K562 (cell line): Measurements from ENCODE around the gene VSIG4. TPM values are rescaled to one million over a fixed set of nuclear protein-coding genes. Genes with fewer than 3 reads are reported as not detected.
A peak's percentile ranks its signal among the peaks of the same experiment; 100 is the strongest.

Experiments used
- ATAC-seq: fragments of 200-7000 bp; cut with Tn5 transposase; 3 replicates; pipeline ENCODE4 v1.9.1; 2020; ENCODE audit warnings: moderate library complexity
- BruUV-seq: library from RNA; stranded (reverse); fragments of 400-500 nt; replicated peaks from 2 replicates; lab custom pipeline; 2021; lab: Mats Ljungman, UMichigan
- CTCF ChIA-PET: fragments of 300-600 bp; formaldehyde crosslinking; extraction: SDS; loops from one replicate; lab custom pipeline; 2021; ENCODE audit warnings: low intra/inter-chr PET ratio; lab: Yijun Ruan, JAX
- POLR2A ChIA-PET: fragments of 300-600, 350-650 bp; sonication (Branson Sonifier 250); formaldehyde crosslinking; extraction: SDS; loops from one replicate; lab custom pipeline; 2021; ENCODE audit warnings: antibody characterized with exemption, inconsistent platforms; lab: Yijun Ruan, JAX
- DNase-seq, 4 experiments: peaks; one replicate each; pipeline versions ENCODE4 v3.0.0 to v3.0.0-alpha.2; 2011 to 2018; ENCODE audit warnings: low spot score in 3 of 4, mixed read lengths in 3 of 4; ENCODE audit errors: extremely low read depth in 1 of 4
- FAIRE-seq: peaks from 2 replicates; lab custom pipeline; 2011; peaks lifted over from hg19 to GRCh38; lab: Jason Lieb, UNC
- H2AFZ ChIP-seq: 2 replicates; pipeline ENCODE4 v1.6.0; 2011; ENCODE audit warnings: low read depth, low read length, control low read depth, inconsistent platforms
- H3K27ac ChIP-seq: fragments of 200-600 bp; 3 replicates; pipeline ENCODE4 v1.8.0; 2011; ENCODE audit warnings: low read depth, mild to moderate bottlenecking, control low read depth, inconsistent platforms, low read length, moderate library complexity, mixed read lengths; ENCODE audit errors: extremely low read depth
- H3K27me3 ChIP-seq, 2 experiments: fragments of 300-600 bp in 1 of 2; 2 replicates in 1 of 2; 3 replicates in 1 of 2; pipeline versions ENCODE4 v1.6.0 to v1.8.0; 2011; ENCODE audit warnings: inconsistent platforms in 2 of 2, low read length in 2 of 2, mild to moderate bottlenecking in 1 of 2, mixed read lengths in 1 of 2, moderate library complexity in 1 of 2; ENCODE audit not compliant: control insufficient read depth in 2 of 2, insufficient read depth in 2 of 2
- H3K36me3 ChIP-seq: fragments of 300-600 bp; 3 replicates; pipeline ENCODE4 v1.8.0; 2011; ENCODE audit warnings: mild to moderate bottlenecking, low read length, inconsistent platforms; ENCODE audit not compliant: control insufficient read depth, insufficient read depth
- H3K4me1 ChIP-seq, 2 experiments: fragments of 200-600 bp in 1 of 2; replicated peaks in 1 of 2; 2 replicates in 1 of 2; 3 replicates in 1 of 2; pipeline versions ENCODE4 v1.5.1 to v1.8.0; 2011; ENCODE audit warnings: inconsistent platforms in 2 of 2, low read length in 2 of 2, mild to moderate bottlenecking in 1 of 2, mixed read lengths in 1 of 2, moderate library complexity in 1 of 2; ENCODE audit not compliant: control insufficient read depth in 2 of 2, insufficient read depth in 2 of 2
- H3K4me2 ChIP-seq: 2 replicates; pipeline ENCODE4 v1.6.1; 2011; ENCODE audit warnings: low read length, control low read depth, inconsistent platforms, mixed read lengths; ENCODE audit not compliant: insufficient read depth
- H3K4me3 ChIP-seq: fragments of 200-600 bp; sonication (generic), shearing (Covaris generic); 2 replicates; pipeline ENCODE4 v1.5.1; 2016; ENCODE audit warnings: control low read depth, inconsistent platforms
- H3K79me2 ChIP-seq: fragments of 200-600 bp; 3 replicates; pipeline ENCODE4 v1.8.0; 2011; ENCODE audit warnings: low read length, inconsistent platforms; ENCODE audit not compliant: control insufficient read depth, insufficient read depth
- H3K9ac ChIP-seq, 2 experiments: 2 replicates each; pipeline versions ENCODE4 v1.6.0 to v1.6.1; 2011; ENCODE audit warnings: low read depth in 2 of 2, low read length in 2 of 2, control low read depth in 1 of 2, inconsistent platforms in 1 of 2, mild to moderate bottlenecking in 1 of 2, mixed read lengths in 1 of 2; ENCODE audit not compliant: insufficient read depth in 1 of 2
- H3K9me1 ChIP-seq: one replicate; pipeline ENCODE4 v1.6.0; 2011; ENCODE audit warnings: inconsistent platforms, mild to moderate bottlenecking, low read length, moderate library complexity; ENCODE audit not compliant: control insufficient read depth, insufficient read depth
- H3K9me3 ChIP-seq: replicated peaks from 2 replicates; pipeline ENCODE4 v1.5.1; 2011; ENCODE audit warnings: low read depth, low read length, inconsistent platforms; ENCODE audit not compliant: control insufficient read depth, insufficient read depth
- H4K20me1 ChIP-seq: replicated peaks from 2 replicates; pipeline ENCODE4 v1.6.1; 2011; ENCODE audit warnings: low read length, inconsistent platforms, mixed read lengths; ENCODE audit not compliant: control insufficient read depth, insufficient read depth
- HMBOX1 ChIP-seq: sonication (generic); IDR thresholded peaks from 2 replicates; pipeline ENCODE4 v1.6.1; 2016
- HMG20A ChIP-seq: fragments of 450-650 bp; formaldehyde crosslinking; conservative IDR thresholded peaks from 2 replicates; pipeline ENCODE4 v1.4.0; 2020; ENCODE audit warnings: mild to moderate bottlenecking, mixed read lengths
- MAX ChIP-seq: sonication (generic); formaldehyde crosslinking; IDR thresholded peaks from 2 replicates; pipeline ENCODE4 v1.9.0; 2022; ENCODE audit warnings: mild to moderate bottlenecking, missing genetic modification reagents
- MCM3 ChIP-seq: fragments of 450-650 bp; IDR thresholded peaks from 2 replicates; pipeline ENCODE4 v1.6.1; 2016
- MEF2A ChIP-seq: IDR thresholded peaks from 2 replicates; pipeline ENCODE4 v1.6.1; 2011; ENCODE audit warnings: low read depth, mild to moderate bottlenecking, low read length, moderate library complexity; ENCODE audit not compliant: control insufficient read depth
- NCOA1 ChIP-seq: fragments of 450-650 bp; IDR thresholded peaks from 2 replicates; pipeline ENCODE4 v1.6.1; 2016; ENCODE audit warnings: low read depth
- PHB ChIP-seq: fragments of 250-450 bp; sonication (Bioruptor Pico); IDR thresholded peaks from 2 replicates; pipeline ENCODE4 v1.5.0; 2021
- RBM34 ChIP-seq: fragments of 200-400 bp; formaldehyde crosslinking; IDR thresholded peaks from 2 replicates; pipeline ENCODE4 v1.6.1; 2018; ENCODE audit warnings: low read length, borderline replicate concordance; ENCODE audit not compliant: insufficient read depth
- ZBTB17 ChIP-seq: fragments of 450-650 bp; formaldehyde crosslinking; IDR thresholded peaks from 2 replicates; pipeline ENCODE4 v1.4.0; 2020; ENCODE audit warnings: mild to moderate bottlenecking
- ZBTB7A ChIP-seq: IDR thresholded peaks from 2 replicates; pipeline ENCODE4 v1.6.1; 2011; ENCODE audit warnings: low read depth, mild to moderate bottlenecking, low read length, moderate library complexity, borderline replicate concordance; ENCODE audit not compliant: control insufficient read depth
- ZKSCAN1 ChIP-seq: fragments of 150-350 bp; IDR thresholded peaks from 2 replicates; pipeline ENCODE4 v1.6.1; 2016; ENCODE audit warnings: low read depth, low read length
- ZNF24 ChIP-seq: fragments of 450-650 bp; IDR thresholded peaks from 2 replicates; pipeline ENCODE4 v1.6.1; 2016
- ZNF609 ChIP-seq: sonication (generic); formaldehyde crosslinking; IDR thresholded peaks from 2 replicates; pipeline ENCODE4 v1.8.1; 2023; ENCODE audit warnings: missing genetic modification reagents, mild to moderate bottlenecking, borderline replicate concordance
- ZNF639 ChIP-seq, 2 experiments: fragments of 200-800 bp in 1 of 2; sonication (Bioruptor generic) in 1 of 2; sonication (generic) in 1 of 2; formaldehyde crosslinking in 1 of 2; IDR thresholded peaks in 1 of 2; conservative IDR thresholded peaks in 1 of 2; 2 replicates each; pipeline versions ENCODE4 v1.5.0 to v1.6.1; 2016 to 2020; ENCODE audit warnings: missing compliant biosample characterization in 1 of 2, missing genetic modification characterization in 1 of 2, missing genetic modification reagents in 1 of 2
- WGBS: fragments of 100-300 bp; shearing (Covaris generic); methylation state at CpG from one replicate; pipeline ENCODE4 v1.1.6; 2016; ENCODE audit warnings: low coverage, mixed read lengths; ENCODE audit not compliant: insufficient coverage; ENCODE audit errors: missing lambda C conversion rate; 5-methylcytosine and 5-hydroxymethylcytosine counted together
- in situ Hi-C: fragments of 300-500 bp; cut with MboI; formaldehyde crosslinking; loops from 4 replicates; pipeline ENCODE4 v1.15.0; 2018; ENCODE audit warnings: inconsistent platforms, mixed read lengths
- intact Hi-C: fragments of 100-400 bp; cut with micrococcal nuclease; formaldehyde crosslinking; loops from 2 replicates; pipeline ENCODE4 v1.14.2; 2022
- polyA plus RNA-seq, 8 experiments: library from polyadenylated mRNA; depleted of rRNA in 4 of 8; stranded (reverse) in 5 of 8; unstranded in 3 of 8; fragments of >200 nt; fragmentation: Nextera tagmentation in 2 of 8; fragmentation: Illumina TruSeq in 1 of 8; extraction: Ambion mirVana in 2 of 8; extraction: Trizol in 1 of 8; gene quantifications; 2 replicates each; pipeline versions ENCODE4 v1.2.1 to v1.2.3, GENCODE V29; 2011 to 2014; ENCODE audit warnings: inconsistent platforms in 1 of 8, missing spikeins in 1 of 8
- total RNA-seq, 7 experiments: library from RNA; depleted of rRNA in 6 of 7; stranded (reverse); fragments of >200 nt in 6 of 7; fragmentation: Illumina TruSeq in 2 of 7; extraction: Trizol in 2 of 7; gene quantifications; 2 replicates each; pipeline versions ENCODE4 v1.2.1 to v1.2.3, GENCODE V29; 2011 to 2021; ENCODE audit warnings: low replicate concordance in 1 of 7

The VSIG4 gene
- total and polyA plus RNA-seq, 9 of the 15 experiments (the other 6 are each of a cell fraction or from before 2014, with no cell fraction given) = 0.22 to 1.6 (median 0.46) TPM; not detected in 1

- Histone ChIP-seq H3K4me3 (no peak overlapping the region), H2AFZ (peak overlapping the region; percentile 84), H3K9me1 (no peaks in the 10 kb centered on the region), H4K20me1 (no peaks in the 10 kb centered on the region), H3K9me3 (no peaks in the 10 kb centered on the region), H3K79me2 (no peaks in the 10 kb centered on the region), H3K4me1 (peaks cover 0 to 24% of the 10 kb centered on the region in 2 experiments; a peak in 3 of 5 replicates), H3K27ac (no peak overlapping the region), H3K36me3 (no peaks in the 10 kb centered on the region), H3K27me3 (no peaks in the 10 kb centered on the region), H3K9ac (no peak overlapping the region), H3K4me2 (no peak overlapping the region)
- intact Hi-C loops = no loop called here
- in situ Hi-C loops = no loop called here
- CTCF ChIA-PET = no interaction called here
- POLR2A ChIA-PET = no interaction called here
- BruUV-seq = no TSS peak
- 40% methylated on average over 1 of the region's 1 CpG for WGBS
- FAIRE-seq (no peak), DNase-seq (peak in 2 of 4 experiments; percentile 12 to 21), ATAC-seq (peak; percentile 44)
- no peak for TF ChIP-seq ZKSCAN1
- TF ChIP-seq HMG20A (CRISPR knock-in tag) = no peak
- TF ChIP-seq NCOA1 = no peak
- no peak for TF ChIP-seq MAX (CRISPR knock-in tag)
- TF ChIP-seq PHB = no peak
- TF ChIP-seq MEF2A = no peak
- TF ChIP-seq ZNF639 (CRISPR knock-in tag; conservative IDR thresholded peaks at IDR 0.05 in 1 of 2, IDR thresholded peaks at IDR 0.05 in 1 of 2) = no peak
- TF ChIP-seq MCM3 = no peak
- no peak for TF ChIP-seq ZNF609 (CRISPR knock-in tag)
- TF ChIP-seq RBM34 = no peak
- no peak for TF ChIP-seq ZBTB17 (CRISPR knock-in tag)
- TF ChIP-seq ZNF24 = no peak
- TF ChIP-seq HMBOX1 = peak; percentile 41; the same call in 1 of the 2 replicates
- TF ChIP-seq ZBTB7A = no peak
Observed at GRCh38 chrX:66050140-66050569, 10.3 kb upstream of the VSIG4 start.
